ENCODE data around the gene SIRPB1.
"Not testable (repeated sequence)": the region's sequence is repeated elsewhere in the genome, so short reads cannot be mapped to it uniquely, and the experiment has no call there.

Gene SIRPB1

DNA sequence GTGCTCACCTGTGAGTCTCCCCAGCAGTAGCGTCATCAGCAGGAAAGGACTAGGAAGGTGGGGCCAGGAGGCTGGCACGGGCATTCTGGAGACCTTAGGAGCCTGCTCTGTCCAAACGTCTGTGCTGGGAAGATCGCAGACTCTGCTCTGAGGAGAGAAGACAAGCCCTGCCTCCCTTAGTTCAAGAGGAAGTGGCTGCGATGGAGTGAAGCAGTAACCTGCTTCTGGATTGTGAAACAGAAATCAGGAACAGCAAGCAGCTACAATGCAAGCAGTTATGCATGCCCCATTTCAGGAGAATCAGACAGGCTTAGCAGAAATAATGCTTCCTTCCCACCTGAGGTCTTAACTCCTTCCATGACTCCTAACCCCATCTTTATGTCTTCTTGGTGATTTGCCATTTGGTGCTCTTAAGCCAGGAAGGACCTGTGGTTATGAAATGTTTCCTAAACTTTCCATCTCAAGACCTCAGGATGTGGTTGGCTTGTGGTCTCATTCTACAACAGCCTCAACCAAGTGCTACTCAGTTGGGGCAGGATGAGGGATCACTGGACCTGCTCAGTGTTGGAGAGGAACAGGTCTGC is at the start of gene SIRPB1:
TSS of gene SIRPB1 (minus strand) at position 149 of the 584 bp plus-strand sequence. CDS start at position 84, 65 bp downstream.
- no peak for DNase-seq

DNA sequence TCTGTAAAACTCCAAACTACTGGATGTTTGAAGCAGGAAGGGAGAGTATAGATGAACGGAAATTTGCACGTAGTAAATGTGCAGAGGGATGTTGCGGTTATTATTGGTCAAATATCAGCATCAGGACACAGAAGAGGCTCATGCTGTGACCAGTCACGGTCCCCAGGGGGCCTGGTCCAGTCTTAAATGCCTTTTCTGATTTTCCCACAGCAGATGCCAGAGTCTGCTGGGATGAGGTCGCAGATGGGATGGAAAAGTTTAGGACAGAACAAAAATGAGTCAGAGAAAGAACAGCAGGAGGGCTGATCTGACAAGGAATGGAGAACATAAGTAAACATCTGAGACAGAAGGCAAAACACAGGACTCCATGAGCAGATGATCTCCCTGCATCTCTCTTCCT is 49.5 kb upstream of the SIRPB1 start:
- DNase-seq: no peak

GRCh38 chr20:1667502-1668085 is 47.8 kb upstream of the SIRPB1 start:
- no peak for DNase-seq

DNA sequence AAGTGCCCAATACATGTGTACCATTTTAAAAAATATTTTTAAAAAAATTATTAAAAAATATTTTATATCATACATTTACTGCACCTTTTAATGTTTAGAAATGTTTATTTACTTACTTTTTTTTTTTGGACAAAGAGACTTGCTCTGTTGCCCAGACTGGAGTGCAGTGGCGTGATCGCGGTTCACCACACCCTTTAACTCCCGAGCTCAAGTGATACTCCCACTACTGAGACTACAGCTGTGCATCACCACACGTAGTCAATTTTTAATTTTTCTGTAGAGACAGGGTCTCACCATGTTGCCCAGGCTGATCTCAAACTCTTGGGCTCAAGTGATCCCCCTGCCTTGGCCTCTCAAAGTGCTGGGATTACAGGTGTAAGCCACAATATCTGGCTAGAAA is 47.0 kb upstream of the SIRPB1 start:
- no peak for DNase-seq

DNA sequence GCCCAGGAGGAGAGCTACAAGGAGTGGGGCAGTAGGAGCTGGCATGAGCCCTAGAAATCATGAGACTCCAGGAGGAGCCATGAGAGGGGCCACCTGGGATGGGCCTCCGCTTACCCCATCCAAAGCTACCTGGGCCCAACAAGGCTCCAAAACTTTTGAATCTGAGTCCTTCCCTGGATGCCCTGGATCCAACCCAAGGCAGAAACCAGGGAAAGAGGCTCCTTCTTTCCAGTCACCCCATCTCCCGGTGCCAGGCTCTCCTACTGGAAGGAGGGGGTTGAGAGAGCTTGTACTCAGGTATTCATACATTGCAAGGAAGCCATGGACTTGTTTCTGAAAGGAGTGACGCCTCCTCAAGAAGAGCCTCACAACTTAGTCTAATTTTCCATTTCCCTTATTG is 45.5 kb upstream of the SIRPB1 start:
- no peak for DNase-seq

DNA sequence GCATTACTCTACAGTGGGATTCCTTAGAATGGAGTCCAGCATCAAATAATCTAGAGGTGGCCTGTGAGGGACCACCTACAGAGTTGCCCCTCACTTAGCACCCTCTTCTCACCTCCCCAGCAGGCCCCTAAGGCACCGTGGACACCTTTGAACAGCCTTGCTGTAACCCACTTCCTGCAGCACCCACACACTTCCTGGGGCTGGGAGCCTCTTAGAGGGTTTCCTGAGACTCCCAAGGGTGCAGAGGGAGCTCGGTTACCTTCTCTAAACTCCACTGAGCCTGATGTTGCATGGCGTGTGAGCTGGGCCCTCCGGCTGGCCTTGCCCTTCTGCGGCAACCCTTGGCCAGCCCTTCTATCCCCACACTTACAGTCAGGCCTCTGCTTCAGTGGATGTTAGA is 45.1 kb upstream of the SIRPB1 start:
- no peak for DNase-seq

DNA sequence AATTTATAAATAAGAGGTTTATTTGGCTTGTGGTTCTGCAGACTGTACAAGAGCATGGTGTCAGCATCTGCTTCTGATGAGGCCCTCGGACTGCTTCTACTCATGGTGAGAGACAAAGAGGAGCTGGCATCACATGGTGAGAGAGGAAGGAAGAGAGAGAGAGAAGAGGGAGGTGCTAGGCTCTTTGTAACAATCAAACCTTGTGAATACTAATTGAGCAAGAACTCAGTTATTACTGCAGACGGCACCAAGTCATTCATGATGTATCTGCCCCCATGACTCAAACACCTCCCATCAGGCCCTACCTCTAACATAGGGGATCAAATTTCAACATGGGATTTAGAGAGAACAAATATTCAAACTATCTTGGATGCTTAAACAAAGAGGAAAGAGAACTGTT is 44.1 kb upstream of the SIRPB1 start:
- DNase-seq: no peak

DNA sequence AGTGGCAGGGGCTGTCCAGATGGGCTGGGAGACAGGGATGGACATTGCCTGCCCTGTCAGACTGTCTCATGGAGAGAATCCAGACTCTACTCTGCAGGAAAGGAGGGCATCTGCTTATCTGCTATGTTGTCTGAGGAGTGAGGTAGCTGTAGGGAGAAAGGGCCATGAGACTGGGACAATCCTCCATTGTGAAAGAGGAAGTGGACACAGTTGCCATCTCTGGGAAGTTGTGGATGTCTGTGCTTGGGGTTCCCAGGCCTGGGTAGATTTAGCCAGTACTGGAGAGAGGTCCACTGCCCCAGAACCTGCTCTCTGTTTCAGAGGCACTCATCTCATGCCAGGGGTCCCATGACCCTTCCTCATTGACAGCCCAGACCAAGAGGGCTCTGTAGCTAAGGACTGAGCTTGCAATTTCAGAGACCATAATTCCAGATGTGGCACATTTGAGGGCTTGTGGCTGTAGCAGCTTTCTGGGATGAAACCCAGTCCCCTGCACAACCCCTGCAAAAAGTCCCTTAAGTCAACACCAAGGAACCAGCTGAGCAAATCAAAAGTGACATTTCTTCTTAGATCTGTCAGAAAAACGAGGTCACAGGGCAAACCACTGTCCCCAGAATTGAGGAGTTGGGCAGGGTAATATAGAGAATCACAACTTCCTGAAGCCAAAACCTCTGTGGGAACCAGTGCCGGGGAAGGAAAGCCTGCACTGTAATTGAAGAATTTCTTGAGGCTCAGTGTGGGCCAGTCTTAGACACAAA is 41.9 kb upstream of the SIRPB1 start:
- no peak for DNase-seq

DNA sequence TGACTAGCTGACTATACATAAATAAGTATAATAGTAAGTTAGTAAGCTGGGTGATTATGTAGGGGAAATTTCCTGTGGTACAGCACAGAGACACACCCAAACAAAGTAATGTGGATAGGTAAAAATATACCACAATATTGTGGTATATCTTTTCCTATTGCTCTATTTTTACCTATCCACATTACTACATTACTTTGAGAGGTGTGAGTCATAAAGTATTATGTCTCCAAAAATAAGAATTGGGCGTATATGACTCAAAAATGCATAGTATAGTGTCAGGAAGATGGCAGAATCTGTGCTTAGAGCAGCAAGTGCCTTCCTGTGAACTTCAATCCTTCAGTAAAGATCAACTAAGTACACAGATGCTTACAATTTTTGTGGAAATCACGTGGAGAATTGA is 40.4 kb upstream of the SIRPB1 start:
- DNase-seq: no peak

- no peak for DNase-seq
These were observed 37.9 kb upstream of the SIRPB1 start, which contains the start of gene SIRPG for GRCh38 chr20:1657556-1658334. Gene SIRPG, minus strand, starts transcription at chr20:1657779. Its CDS starts 65 bp downstream, at chr20:1657714.

DNA sequence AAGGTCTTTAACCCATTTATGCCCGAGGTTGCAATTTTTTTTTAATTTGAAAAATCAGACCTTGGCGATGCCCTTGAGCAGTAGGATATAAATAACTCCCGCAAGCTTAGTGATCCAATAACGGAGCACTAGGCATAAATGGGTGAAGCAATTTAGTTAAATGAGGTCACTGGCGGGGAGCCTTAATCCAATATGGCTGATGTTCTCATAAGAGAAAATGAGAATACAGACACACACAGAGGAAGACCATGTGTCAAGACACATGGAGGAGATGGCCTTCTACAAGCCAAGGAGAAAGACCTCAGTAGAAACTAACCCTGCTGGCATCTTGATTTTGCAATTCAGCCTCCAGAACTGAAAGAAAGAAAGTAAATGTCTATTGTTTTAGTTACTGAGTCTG is 37.0 kb upstream of the SIRPB1 start:
- no peak for DNase-seq

DNA sequence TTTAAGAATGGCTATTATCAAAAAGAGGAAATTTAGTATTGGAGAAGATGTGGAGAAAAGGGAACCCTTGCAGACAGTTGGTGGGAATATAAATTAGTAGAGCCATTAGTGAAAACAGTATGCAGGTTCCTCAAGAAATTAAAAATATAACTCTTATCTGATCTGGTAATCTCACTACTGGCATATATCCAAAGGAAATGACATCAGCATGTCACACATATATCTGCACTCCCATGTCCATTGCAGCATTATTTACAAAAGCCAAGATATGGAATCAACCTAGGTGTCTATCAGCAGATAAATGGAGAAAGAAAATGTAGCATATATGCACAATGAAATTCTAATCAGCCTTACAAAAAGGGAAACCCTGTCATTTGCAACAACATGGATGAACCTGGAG is 35.2 kb upstream of the SIRPB1 start:
- no peak for DNase-seq

DNA sequence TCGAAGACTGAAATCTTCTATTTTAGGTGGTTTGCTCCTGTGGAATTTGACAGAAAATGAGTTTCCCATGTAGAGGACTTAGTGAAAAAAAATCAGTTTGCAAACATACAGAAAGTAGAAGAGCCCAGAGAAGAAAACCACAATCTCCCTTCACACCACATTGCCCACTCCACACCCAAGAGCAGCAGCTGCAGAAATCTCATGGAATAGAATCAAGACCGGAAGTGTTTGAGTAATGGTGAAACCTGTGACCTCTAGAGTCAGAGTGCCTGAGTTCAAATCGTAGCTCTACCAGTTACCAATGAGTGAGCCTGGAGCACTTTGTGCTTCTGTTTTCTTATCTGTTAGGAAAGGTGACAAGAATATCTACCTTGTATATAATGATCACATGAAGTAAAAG is 33.2 kb upstream of the SIRPB1 start:
- no peak for DNase-seq

DNA sequence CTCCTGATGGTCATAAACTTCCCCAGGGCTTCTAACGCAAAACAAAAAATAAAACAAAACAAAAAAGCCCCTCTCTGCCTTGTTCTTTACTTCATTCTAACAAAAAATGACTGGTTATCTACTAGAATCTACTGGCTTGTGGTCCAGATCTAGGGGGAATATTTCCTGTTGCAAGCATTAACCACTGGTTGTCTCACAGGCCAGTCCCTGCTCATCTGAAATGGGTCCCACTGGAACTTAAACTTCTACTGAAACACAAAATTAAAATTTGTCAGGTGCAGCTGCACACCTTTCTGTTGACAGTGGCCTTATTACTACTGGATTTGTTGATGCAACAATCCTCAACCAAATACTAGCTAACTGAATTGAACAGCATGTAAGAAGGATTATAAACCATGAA is 32.3 kb upstream of the SIRPB1 start:
- DNase-seq: no peak

DNA sequence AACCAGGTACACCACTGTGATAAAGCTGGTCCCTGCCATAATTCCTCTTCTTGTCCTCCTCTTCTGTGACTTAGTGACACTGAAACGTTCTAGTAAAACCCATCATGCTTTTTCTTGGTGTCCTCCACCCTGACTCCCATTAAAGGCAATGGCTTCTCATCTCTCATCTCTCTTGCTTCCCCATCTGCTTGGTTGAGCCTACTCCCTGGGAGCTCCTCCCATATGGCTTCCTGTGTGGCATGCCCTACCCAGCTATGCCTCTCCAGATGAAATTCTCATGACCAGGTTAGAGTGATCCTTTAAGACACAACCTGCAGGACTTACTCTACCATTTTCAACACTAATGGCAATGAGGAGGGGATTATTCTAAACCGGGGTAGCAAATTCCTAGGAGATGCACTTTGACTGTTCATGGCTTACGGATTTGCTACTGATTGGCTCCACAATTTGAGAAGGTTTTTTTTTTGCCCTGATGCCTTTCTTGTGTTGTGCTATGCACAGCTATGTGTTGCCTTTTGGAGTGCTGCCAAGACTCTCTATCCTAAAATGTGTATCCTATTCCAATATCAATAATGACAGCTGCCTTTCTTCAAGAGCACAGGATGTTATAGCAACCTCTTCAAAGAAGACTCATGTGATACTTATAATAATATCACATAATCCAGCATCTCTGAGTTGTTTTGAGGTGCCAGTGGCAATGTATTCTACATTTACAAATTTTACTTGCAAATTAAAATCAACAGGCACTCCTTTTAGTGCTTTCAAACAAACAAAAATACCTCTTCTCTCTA is 31.7 kb upstream of the SIRPB1 start:
- DNase-seq: peak; percentile 27 to 37

DNA sequence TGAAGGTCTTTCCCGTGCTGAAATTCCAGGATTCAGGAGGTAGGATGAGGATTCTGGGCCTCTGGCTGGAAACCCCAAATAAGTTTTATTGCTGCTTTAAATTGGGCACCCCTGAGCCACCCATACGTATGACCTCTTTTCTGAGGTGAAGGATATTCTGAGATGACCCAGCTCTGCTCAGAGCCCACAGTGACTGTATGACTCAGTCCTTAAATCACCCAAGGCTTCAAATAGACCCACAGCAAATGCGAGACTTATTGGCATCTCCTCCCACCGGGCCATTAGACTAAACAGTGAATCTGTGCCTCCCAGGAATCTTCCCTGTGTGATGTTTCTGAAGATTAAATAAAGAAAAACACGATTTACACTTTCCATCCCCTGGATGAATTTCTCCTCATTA is 28.3 kb upstream of the SIRPB1 start:
- DNase-seq: no peak

DNA sequence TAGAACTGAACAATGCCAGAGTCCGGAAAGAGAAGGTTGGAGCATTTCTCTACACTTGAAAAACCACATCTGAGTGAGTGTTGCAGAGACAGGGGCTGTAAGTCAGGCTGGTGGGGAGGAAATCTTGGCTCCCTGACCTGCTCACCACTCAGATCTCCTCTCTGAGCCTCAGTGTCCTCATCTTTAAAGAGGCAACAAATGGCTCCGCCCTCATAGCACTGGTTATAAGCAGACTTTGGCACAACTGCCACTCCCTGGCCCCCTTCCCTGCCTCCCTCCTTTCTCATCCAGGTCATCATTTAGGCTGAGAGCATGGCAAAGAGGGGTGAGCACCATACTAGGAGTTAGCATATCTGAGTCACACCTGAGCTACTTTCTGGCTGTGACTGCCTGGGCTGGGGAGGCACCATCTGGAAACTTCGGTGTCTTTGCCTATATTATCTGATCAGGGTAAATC is 27.2 kb upstream of the SIRPB1 start:
- no peak for DNase-seq

DNA sequence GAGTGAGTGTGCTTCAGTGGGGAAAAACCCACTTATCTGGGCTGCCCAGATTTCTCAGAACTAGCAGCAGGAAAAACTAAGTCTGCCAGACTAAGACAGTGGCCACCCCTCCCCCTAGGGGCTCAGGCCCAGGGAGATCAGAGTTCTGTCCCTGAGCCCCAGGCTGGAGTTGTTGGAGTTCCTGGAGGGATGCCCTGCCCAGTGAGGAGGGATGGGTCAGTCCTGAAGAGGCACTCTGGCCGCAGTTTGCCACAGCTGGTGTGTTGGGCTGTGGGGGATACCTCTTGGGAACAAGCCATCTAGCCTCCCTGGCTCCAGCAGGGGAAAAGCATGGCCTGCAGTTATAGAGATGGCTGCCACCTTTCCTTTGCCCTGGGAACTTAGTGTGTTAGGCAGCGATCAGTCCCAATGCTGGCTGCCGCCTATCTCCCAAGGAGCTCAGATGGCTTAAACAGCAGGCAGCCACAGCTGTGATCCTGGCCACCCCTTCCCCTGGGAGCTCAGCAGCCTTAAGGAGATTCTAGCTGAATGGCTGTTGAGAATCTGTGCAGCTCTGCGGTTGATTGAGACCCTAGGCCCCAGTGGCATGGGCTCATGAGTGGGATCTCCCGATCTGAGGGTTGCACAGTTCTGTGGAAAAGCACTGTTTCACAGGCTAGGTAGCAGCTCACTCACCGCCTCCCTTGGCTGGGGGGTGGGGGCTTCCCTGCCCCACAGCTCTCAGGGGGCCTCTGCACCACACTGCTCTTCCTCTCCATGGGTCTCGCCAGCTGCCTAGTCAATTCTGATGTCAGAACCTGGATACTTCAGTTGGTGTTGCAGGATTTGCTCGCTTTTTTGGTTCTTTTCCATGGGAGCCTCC is 24.5 kb upstream of the SIRPB1 start:
- no peak for DNase-seq

- DNase-seq: not testable (repeated sequence)
These were observed 18.8 kb upstream of the SIRPB1 start for GRCh38 chr20:1638643-1639042.

DNA sequence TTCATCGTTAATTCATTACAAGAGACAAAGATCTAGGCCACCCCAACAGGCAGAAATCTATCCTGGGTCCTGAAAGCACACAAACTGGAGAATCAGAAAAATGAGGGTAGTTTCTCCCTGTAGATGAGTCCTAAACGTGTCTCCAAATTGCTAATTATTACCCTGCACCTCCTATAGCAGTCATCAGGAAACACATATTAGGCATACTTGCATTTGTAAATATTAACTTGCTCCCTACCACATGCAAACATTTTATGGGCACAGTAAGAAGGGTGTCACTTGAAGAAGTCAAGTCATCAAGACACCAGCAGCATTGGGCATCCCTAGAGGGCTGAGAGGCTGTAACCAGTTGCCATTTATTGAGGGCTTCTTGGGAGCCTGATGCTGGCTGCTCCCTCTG is 17.9 kb upstream of the SIRPB1 start:
- DNase-seq: no peak

GRCh38 chr20:1637226-1637625 is 17.4 kb upstream of the SIRPB1 start:
- DNase-seq: no peak

- DNase-seq: no peak
These were observed 16.8 kb upstream of the SIRPB1 start for GRCh38 chr20:1636621-1637020.

Measured in SHP77 (cell line).